ENCODE data around the gene GABARAP. TPM values are rescaled to one million over a fixed set of nuclear protein-coding genes. Genes with fewer than 3 reads are reported as not detected.
A peak's percentile ranks its signal among the peaks of the same experiment; 100 is the strongest.

GABARAP gene
- total RNA-seq, 1 donor from 2014 or later = 449 TPM

GRCh38 chr17:7222972-7223292 lies 19.3 kb downstream of the GABARAP start:
- H3K36me3 Mint-ChIP-seq (ENCODE audit: low read depth) = peaks cover 16% of the 10 kb centered on the region
- no peak overlapping the region for H3K4me3 Mint-ChIP-seq (ENCODE audit: unreplicated experiment)

GRCh38 chr17:7222093-7222971 lies 19.9 kb downstream of the GABARAP start:
- peaks cover 62% of the 10 kb centered on the region for H3K4me1 Mint-ChIP-seq (ENCODE audit: low read depth)
- H3K4me3 Mint-ChIP-seq (ENCODE audit: unreplicated experiment) = no peak overlapping the region
- H3K27ac Mint-ChIP-seq (ENCODE audit: unreplicated experiment) = peak overlapping the region; percentile 99
- no peak for DNase-seq (ENCODE audit: low spot score)
- H3K27me3 Mint-ChIP-seq (ENCODE audit: low read depth) = no peaks in the 10 kb centered on the region
- H3K9me3 Mint-ChIP-seq (ENCODE audit: low read depth) = no peaks in the 10 kb centered on the region
- TF ChIP-seq CTCF (IDR thresholded peaks at IDR 0.05) = no peak
- peaks cover 14% of the 10 kb centered on the region for H3K36me3 Mint-ChIP-seq (ENCODE audit: low read depth)

More at GRCh38 chr17:7222972-7223292, 19.3 kb downstream of the GABARAP start:
- no peak for TF ChIP-seq CTCF (IDR thresholded peaks at IDR 0.05)
- no peaks in the 10 kb centered on the region for H3K27me3 Mint-ChIP-seq (ENCODE audit: low read depth)
- peaks cover 57% of the 10 kb centered on the region for H3K4me1 Mint-ChIP-seq (ENCODE audit: low read depth)
- peak overlapping the region; percentile 32 for H3K27ac Mint-ChIP-seq (ENCODE audit: unreplicated experiment)
- no peak for DNase-seq (ENCODE audit: low spot score)
- no peaks in the 10 kb centered on the region for H3K9me3 Mint-ChIP-seq (ENCODE audit: low read depth)

- DNase-seq (ENCODE audit: low spot score) = no peak
- Mint-ChIP-seq H3K4me3 (ENCODE audit: unreplicated experiment) (peak overlapping the region; percentile 95), H3K4me1 (ENCODE audit: low read depth) (peaks cover 66% of the 10 kb centered on the region), H3K9me3 (ENCODE audit: low read depth) (no peaks in the 10 kb centered on the region), H3K27ac (ENCODE audit: unreplicated experiment) (peak overlapping the region; percentile 99), H3K36me3 (ENCODE audit: low read depth) (peaks cover 13% of the 10 kb centered on the region), H3K27me3 (ENCODE audit: low read depth) (no peaks in the 10 kb centered on the region)
- no peak for TF ChIP-seq CTCF (IDR thresholded peaks at IDR 0.05)
These were observed 20.8 kb downstream of the GABARAP start for GRCh38 chr17:7221278-7222092.

GRCh38 chr17:7220593-7221277 lies 21.5 kb downstream of the GABARAP start:
- peak overlapping the region; percentile 95 for H3K4me3 Mint-ChIP-seq (ENCODE audit: unreplicated experiment)
- DNase-seq (ENCODE audit: low spot score) = no peak
- peaks cover 74% of the 10 kb centered on the region for H3K4me1 Mint-ChIP-seq (ENCODE audit: low read depth)
- no peaks in the 10 kb centered on the region for H3K27me3 Mint-ChIP-seq (ENCODE audit: low read depth)
- peak overlapping the region; percentile 99 for H3K27ac Mint-ChIP-seq (ENCODE audit: unreplicated experiment)
- TF ChIP-seq CTCF (IDR thresholded peaks at IDR 0.05) = peak; percentile 77
- no peaks in the 10 kb centered on the region for H3K9me3 Mint-ChIP-seq (ENCODE audit: low read depth)
- H3K36me3 Mint-ChIP-seq (ENCODE audit: low read depth) = peaks cover 13% of the 10 kb centered on the region
